Endothelial cell of umbilical vein (primary cell): Measurements from ENCODE around the gene BRCA1.
"Not testable (repeated sequence)": the region's sequence is repeated elsewhere in the genome, so short reads cannot be mapped to it uniquely, and the experiment has no call there.

Experiments
- MYC ChIP-seq: IDR thresholded peaks from one replicate; pipeline ENCODE4 v1.6.1; 2011; ENCODE audit warnings: mild to moderate bottlenecking, low read depth, low read length
- POLR2A ChIP-seq: IDR thresholded peaks from 2 replicates; pipeline ENCODE4 v1.6.1; 2012; ENCODE audit warnings: low read depth, mild to moderate bottlenecking, control low read depth, low read length
- POLR2AphosphoS5 ChIP-seq: IDR thresholded peaks from 2 replicates; pipeline ENCODE4 v1.6.1; 2012; ENCODE audit warnings: low read depth, mild to moderate bottlenecking, control low read depth, low read length, moderate library complexity; ENCODE audit not compliant: insufficient read depth
- TF ChIP-seq, protein P1 (sequence below), 2 donors: IDR thresholded peaks; 1 replicate in 1 of 2; 2 replicates in 1 of 2; pipeline ENCODE4 v1.5.1; 2011; ENCODE audit warnings: low read length in 2 of 2, mild to moderate bottlenecking in 2 of 2, moderate library complexity in 2 of 2, control low read depth in 1 of 2, inconsistent platforms in 1 of 2, low read depth in 1 of 2; ENCODE audit not compliant: insufficient read depth in 1 of 2; ENCODE audit errors: extremely low read depth in 1 of 2

DNA sequence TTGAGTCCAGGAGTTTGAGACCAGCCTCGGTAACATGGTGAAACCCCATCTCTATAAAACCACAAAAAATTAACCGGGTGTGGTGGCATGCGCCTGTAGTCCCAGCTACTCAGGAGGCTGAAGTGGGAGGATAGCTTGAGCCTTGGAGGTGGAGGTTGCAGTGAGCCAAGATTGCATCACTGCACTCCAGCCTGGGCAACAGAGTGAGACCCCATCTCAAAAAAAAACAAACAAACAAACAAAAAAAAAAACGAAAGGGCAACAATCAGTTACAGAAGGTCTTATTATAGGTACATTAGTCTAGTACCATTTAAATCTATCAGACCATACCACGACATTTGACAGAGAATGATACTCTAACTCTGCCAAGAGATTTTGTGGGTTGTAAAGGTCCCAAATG is 29.8 kb downstream of the BRCA1 start:
- TF ChIP-seq, protein P1, sequence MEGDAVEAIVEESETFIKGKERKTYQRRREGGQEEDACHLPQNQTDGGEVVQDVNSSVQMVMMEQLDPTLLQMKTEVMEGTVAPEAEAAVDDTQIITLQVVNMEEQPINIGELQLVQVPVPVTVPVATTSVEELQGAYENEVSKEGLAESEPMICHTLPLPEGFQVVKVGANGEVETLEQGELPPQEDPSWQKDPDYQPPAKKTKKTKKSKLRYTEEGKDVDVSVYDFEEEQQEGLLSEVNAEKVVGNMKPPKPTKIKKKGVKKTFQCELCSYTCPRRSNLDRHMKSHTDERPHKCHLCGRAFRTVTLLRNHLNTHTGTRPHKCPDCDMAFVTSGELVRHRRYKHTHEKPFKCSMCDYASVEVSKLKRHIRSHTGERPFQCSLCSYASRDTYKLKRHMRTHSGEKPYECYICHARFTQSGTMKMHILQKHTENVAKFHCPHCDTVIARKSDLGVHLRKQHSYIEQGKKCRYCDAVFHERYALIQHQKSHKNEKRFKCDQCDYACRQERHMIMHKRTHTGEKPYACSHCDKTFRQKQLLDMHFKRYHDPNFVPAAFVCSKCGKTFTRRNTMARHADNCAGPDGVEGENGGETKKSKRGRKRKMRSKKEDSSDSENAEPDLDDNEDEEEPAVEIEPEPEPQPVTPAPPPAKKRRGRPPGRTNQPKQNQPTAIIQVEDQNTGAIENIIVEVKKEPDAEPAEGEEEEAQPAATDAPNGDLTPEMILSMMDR (IDR thresholded peaks at IDR 0.05; ENCODE audit: extremely low read depth in 1 of 2, insufficient read depth in 1 of 2, low read depth in 1 of 2, low read length in 2 of 2) = not testable (repeated sequence)
- not testable (repeated sequence) for TF ChIP-seq POLR2A, POLR2AphosphoS5, MYC
